GM18502 (cell line): ENCODE measurements around the gene ZNF768.

ENCODE experiments used
- ATAC-seq: cut with Tn5 transposase; IDR thresholded peaks from one replicate; pipeline ENCODE4 v1.9.1; 2021; ENCODE audit warnings: mild to moderate bottlenecking; ENCODE audit not compliant: unreplicated experiment, poor library complexity

Gene ZNF768

GRCh38 chr16:30526137-30526822 is at the start of gene ZNF768:
Gene ZNF768 (minus strand): TSS chr16:30526566. CDS start chr16:30526413, 153 bp downstream.
- ATAC-seq = peak; percentile 14

DNA sequence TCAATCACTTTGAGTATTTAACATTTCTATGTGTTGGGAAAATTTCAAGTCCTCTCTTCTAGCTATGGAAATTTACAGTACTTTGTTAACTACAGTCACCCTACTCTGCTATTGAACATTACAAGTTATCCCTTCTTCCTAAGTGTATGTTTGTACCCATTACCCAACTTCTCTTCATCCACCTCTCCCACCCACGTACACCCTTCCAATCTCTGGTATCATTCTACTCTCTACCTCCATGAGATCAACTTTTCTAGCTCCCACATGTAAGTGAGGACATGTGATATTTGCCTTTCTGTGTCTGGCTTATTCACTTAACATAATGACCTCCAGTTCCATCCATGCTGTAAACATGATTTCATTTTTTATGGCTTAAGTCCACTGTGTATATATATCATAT is 48.3 kb upstream of the ZNF768 start:
- no peak for ATAC-seq

DNA sequence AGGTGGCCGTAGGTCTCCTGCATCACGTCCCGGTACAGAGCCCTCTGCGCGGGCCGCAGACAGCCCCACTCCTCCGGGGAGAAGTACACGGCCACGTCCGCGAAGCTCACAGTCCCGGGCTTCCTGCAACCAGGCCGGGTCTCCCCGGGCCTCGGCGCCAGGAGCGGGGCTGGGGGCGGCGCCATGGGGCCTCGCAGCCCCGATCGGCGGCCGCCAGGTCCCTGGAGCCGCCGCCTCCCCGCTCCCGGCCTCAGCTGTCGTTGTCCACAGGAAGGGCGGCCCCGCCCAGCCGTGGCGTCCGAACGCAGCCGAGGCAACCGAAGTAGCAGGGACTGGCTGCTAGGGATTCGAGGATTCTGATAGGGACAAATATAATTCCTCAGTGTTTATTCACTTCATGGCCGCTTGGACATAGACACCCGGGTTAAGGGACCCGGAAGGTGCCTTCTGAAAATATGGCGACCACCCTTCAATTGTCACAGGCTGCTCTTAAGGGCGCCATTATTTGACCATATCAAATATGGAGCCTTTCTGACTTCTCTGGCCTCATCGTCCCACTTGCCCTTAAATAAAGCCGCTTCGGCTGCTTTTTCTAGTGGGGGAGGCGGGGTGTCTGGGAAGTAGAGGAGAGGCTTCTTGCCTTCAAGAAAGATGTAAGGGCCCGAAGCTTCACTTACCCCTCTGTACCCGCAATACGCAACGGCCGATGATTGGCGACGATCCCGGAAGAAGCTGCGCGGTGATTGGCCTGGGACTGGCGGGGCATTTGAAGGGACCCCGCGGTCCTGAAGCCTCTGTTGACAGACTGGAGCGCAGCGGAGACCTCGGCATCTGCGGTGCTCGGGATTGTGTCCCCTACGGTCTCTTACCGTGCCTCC is 45.3 kb upstream of the ZNF768 start, which contains the start of gene ZNF688:
Gene ZNF688 (minus strand): TSS at position 270 of the 878 bp plus-strand sequence. CDS start 85 bp downstream, at position 185.
- ATAC-seq = peak; percentile 76

- ATAC-seq = no peak
These were observed 44.5 kb upstream of the ZNF768 start for GRCh38 chr16:30570636-30571444.

- ATAC-seq = no peak
These were observed 43.6 kb upstream of the ZNF768 start for GRCh38 chr16:30569746-30570635.

- ATAC-seq = no peak
These were observed 42.9 kb upstream of the ZNF768 start for GRCh38 chr16:30569281-30569680.

DNA sequence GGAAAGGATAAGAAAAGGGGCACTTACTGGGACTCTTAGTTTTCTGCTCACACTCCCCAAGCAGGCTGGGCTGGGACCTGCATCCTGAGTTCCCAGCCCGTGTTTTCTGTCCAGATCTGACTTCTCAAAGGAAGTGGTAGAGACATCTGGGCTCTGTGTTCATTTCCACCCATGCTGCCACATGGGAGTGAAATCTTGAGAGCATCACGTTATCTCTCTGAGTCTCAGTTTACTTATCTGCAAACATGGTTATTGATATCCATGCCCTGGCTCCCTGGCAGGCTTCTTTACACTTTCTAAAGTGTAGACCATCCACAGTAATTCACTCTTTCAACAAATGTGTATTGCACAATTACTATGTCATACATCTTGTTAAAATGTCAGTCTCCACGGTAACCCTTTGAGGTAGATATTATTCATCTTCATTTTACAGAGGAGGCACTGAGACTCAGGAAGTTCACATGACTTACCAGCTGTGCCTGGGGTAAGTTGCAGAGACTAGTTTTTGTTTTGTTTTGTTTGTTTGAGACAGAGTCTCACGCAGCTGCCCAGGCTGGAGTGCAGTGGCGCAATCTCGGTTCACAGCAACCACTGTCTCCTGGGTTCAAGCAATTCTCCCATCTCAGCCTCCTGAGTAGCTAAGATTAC is 41.7 kb upstream of the ZNF768 start:
- peak; percentile 38 for ATAC-seq

DNA sequence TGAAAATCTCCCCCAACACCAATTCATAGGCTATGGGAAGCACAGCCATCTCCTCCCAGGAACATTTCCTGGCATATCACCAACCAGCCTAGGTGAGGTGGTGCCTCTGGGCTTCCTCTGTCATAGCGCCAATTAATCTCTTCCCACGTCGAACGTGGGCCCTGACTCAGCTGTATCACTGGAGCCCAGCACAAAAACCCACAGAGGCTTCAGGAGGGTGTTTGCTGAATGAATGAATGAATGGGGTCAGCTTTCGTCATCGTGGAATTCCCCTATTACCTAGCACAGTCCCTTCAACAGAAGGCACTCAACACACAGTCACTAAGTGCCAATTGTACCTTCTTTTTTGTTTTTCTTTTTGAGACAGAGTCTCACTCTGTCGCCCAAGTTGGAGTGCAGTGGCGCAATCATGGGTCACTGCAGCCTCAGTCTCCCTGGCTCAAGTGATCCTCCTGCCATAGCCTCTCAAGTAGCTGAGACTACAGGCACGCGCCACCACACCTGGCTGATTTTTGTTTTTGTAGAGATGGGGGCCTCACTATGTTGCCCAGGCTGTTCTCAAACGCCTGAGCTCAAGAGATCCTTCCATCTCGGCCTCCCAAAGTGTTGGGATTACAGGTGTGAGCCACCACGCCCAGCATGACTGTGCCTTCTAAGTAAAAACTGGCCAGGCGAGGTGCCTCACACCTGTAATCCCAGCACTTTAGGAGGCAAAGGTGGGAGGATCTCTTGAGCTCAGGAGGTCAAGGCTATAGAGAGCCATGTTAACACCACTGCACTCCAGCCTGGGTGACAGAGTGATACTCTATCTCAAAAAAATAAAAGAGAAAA is 41.0 kb upstream of the ZNF768 start:
- ATAC-seq = no peak

- ATAC-seq = no peak
These were observed 40.2 kb upstream of the ZNF768 start for GRCh38 chr16:30566531-30566930.

- no peak for ATAC-seq
These were observed 39.6 kb upstream of the ZNF768 start for GRCh38 chr16:30565984-30566383.

GRCh38 chr16:30565526-30565925 is 39.2 kb upstream of the ZNF768 start:
- ATAC-seq = no peak

- no peak for ATAC-seq
These were observed 35.7 kb upstream of the ZNF768 start for GRCh38 chr16:30562021-30562420.

- no peak for ATAC-seq
These were observed 34.9 kb upstream of the ZNF768 start for GRCh38 chr16:30561089-30561816.

DNA sequence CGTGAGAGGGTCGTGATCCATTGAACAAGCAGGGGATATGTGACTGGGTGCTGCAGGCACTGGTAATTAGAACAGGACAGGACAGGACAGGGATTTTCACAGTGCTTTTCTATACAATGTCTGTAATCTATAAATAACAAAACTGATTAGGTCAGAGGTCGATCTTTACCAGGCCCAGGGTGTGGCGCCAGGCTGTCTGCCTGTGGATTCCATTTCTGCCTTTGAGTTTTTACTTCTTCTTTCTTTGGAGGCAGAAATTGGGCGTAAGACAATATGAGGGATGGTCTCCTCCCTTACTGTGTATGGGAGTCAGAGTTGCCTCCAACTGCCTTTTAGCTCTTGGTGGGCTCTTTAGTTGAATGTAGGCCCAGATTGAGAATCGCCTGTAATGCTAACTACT is 33.3 kb upstream of the ZNF768 start:
- ATAC-seq = no peak

- ATAC-seq = no peak
These were observed 32.5 kb upstream of the ZNF768 start for GRCh38 chr16:30558789-30559377.

DNA sequence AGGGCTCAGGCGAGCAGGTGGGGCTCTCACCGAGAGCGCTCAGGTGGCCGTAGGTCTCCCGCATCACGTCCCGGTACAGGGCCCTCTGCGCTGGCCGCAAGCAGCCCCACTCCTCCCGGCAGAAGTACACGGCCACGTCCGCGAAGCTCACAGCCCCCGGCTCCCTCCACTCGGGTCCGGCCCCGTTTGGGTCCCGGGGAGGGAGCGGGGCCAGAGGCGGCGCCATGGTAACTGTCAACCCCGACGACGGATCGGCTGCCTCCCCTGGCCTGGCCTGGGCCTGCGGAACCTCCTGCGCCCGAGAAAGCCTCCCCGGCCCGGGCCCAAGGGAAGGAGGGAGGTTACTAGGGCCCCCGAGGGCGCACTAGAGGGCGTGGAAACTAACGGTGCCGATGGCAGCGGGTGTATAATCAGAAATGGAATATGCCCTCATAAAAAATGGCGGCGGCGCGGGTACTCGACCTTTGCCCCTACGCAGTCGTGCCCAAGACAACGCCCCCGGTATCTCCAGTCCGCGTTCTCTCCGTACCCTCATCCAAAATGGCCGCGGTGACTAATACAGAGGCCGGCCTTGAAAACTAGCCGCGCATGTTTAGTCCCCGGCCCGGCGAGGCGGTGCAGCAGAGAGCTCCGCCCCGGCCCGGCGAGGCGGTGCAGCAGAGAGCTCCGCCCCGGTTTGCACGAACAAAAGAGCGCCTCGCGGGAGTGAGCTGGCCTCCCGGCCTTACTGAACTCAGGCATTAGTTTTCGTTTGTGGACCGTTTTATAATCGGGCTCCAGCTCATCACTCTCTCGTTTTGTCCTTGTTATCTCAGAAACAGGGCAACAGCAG is 31.8 kb upstream of the ZNF768 start, which contains the start of gene ZNF764:
Gene ZNF764 (minus strand): TSS at position 418 of the 832 bp plus-strand sequence. CDS start 192 bp downstream, at position 226.
- peak; percentile 88 for ATAC-seq

- ATAC-seq = no peak
These were observed 31.3 kb upstream of the ZNF768 start for GRCh38 chr16:30557707-30557956.
